Coronary artery (tissue), 2 donors: ENCODE data around the gene DHX34.
"Not testable (repeated sequence)": the region's sequence is repeated elsewhere in the genome, so short reads cannot be mapped to it uniquely, and the experiment has no call there.

Experiments used
- DNase-seq: peaks from one replicate; pipeline ENCODE4 v3.0.0-alpha.2; 2017; ENCODE audit warnings: low spot score
- H3K27ac ChIP-seq, 2 donors: fragments of 200-600 bp; sonication (generic); one replicate each; pipeline ENCODE4 v1.5.1; 2016 to 2019
- H3K4me3 ChIP-seq: fragments of 200-600 bp; sonication (generic); 2 replicates; pipeline ENCODE4 v1.5.1; 2016; ENCODE audit warnings: mild to moderate bottlenecking, moderate library complexity
- TF ChIP-seq, protein P1 (sequence below): fragments of 200-600 bp; sonication (generic); IDR thresholded peaks from one replicate; pipeline ENCODE4 v1.5.1; 2019; ENCODE audit warnings: antibody characterized with exemption

The DHX34 gene

GRCh38 chr19:47341734-47342133 lies 7.4 kb upstream of the DHX34 start:
- H3K4me3 ChIP-seq = no peak overlapping the region
- H3K27ac ChIP-seq = no peak overlapping the region
- TF ChIP-seq, protein P1, sequence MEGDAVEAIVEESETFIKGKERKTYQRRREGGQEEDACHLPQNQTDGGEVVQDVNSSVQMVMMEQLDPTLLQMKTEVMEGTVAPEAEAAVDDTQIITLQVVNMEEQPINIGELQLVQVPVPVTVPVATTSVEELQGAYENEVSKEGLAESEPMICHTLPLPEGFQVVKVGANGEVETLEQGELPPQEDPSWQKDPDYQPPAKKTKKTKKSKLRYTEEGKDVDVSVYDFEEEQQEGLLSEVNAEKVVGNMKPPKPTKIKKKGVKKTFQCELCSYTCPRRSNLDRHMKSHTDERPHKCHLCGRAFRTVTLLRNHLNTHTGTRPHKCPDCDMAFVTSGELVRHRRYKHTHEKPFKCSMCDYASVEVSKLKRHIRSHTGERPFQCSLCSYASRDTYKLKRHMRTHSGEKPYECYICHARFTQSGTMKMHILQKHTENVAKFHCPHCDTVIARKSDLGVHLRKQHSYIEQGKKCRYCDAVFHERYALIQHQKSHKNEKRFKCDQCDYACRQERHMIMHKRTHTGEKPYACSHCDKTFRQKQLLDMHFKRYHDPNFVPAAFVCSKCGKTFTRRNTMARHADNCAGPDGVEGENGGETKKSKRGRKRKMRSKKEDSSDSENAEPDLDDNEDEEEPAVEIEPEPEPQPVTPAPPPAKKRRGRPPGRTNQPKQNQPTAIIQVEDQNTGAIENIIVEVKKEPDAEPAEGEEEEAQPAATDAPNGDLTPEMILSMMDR = no peak
- DNase-seq = no peak

DNA sequence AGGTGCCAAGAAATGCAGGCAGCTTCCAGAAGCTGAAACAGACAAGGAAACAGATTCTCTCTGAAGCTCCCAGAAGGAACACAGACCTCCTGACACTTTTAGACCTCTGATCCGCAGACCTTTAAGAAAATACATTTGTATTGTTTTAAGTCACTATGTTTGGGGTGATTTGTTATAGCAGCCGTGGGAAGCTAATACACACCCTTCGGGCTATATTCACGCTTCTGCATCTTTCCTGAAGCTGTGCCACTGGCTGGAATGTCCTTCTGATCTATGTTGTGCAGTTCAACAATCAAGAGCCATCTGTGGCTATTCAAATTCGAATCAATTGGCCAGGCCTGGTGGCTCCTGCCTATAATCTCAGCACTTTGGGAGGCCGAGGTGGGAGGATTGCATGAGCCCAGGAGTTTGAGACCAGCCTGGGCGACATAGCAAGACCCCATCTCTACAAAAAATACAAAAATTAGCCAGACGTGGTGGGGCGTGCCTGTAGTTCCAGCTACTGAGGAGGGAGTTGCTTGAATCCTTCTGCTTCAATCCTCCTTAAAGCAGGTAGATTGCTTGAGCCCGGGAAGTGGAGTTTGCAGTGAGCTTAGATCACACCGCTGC lies 5.8 kb upstream of the DHX34 start:
- DNase-seq = no peak
- TF ChIP-seq, protein P1 = no peak
- Histone ChIP-seq H3K4me3 (no peak overlapping the region), H3K27ac (no peak overlapping the region)

- TF ChIP-seq, protein P1 = no peak
- DNase-seq = no peak
- H3K27ac ChIP-seq = no peak overlapping the region
- no peak overlapping the region for H3K4me3 ChIP-seq
Measured at GRCh38 chr19:47344425-47344824, 4.7 kb upstream of the DHX34 start.

- not testable (repeated sequence) for H3K27ac ChIP-seq, DNase-seq, H3K4me3 ChIP-seq
Measured at GRCh38 chr19:47346024-47346423, 3.1 kb upstream of the DHX34 start.

DNA sequence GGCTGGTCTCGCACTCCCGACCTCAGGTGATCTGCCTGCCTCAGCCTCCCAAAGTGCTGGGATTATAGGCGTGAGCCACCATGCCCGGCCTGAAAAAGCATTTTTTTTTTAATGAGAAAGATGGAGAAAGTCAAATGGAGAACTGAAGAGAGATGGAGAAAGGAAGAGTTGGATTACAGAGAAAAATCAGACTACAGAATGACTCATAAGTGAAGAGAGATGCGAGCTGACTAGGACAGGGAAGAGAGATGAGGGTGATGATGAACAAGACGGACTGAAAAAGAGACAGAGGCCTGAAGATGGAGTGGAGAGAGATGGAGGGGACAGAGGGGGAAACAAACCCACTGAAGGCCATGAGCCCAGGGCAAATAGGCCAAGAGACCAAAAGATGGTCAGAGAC lies 1.5 kb downstream of the DHX34 start:
- TF ChIP-seq, protein P1 = no peak
- DNase-seq = no peak
- no peak overlapping the region for H3K27ac ChIP-seq
- no peak overlapping the region for H3K4me3 ChIP-seq

DNA sequence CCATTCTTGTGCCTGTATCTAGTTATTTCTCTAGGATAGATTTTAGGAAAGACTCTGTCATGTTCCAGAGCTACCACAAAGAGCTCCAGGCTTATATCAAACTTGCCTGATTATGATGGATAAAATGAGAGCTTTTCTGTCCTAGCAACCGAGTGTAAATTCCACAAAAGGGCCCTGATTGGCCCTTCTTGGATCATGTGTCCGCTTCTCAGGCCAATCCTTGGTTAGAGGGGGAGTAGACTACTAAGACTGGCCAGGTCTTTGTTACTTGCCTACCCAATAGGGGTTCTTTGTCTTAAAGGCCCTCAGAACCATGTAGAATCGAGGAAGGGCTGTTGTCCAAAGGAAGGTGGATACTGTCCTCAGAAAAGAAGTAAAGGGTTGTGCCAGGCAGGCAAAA lies 2.4 kb downstream of the DHX34 start:
- no peak overlapping the region for H3K4me3 ChIP-seq
- H3K27ac ChIP-seq = no peak overlapping the region
- TF ChIP-seq, protein P1 = no peak
- no peak for DNase-seq

DNA sequence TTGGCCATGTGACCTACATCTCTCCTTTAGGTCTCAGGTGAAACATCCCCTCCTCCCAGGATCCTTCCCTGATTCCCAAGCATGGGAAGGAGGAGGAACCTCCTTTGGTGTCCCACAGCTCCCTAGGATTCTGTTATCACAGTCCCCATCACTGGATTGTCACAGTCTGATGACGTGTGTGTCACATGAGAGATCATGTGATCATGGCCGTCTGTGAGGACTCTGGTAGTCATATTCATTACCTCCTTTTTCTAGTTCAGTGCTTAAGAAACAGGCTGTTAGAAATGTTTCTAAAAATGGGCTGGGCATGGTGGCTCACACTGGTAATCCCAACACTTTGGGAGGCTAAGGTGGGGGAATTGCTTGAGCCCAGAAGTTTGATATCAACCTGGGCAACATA lies 3.0 kb downstream of the DHX34 start:
- TF ChIP-seq, protein P1 = no peak
- Histone ChIP-seq H3K4me3 (no peak overlapping the region), H3K27ac (no peak overlapping the region)
- DNase-seq = no peak

GRCh38 chr19:47353307-47353712 lies 4.2 kb downstream of the DHX34 start:
- Histone ChIP-seq H3K27ac (no peak overlapping the region), H3K4me3 (no peak overlapping the region)
- DNase-seq = no peak
- TF ChIP-seq, protein P1 = no peak
